ENCODE data around the gene SERPINF2. TPM values are rescaled to one million over a fixed set of nuclear protein-coding genes. Genes with fewer than 3 reads are reported as not detected.

SERPINF2 gene
- total and polyA plus RNA-seq, 2 experiments from 2014 or later, result 0.66 to 1.2 TPM

GRCh38 chr17:1767358-1767757, 24.7 kb downstream of the SERPINF2 start:
- peaks cover 19% of the 10 kb centered on the region for H3K4me1 ChIP-seq (ENCODE audit: insufficient read depth)
- H3K4me1 Mint-ChIP-seq, result peaks cover 26% of the 10 kb centered on the region
- H3K27me3 ChIP-seq (ENCODE audit: insufficient read depth), result no peaks in the 10 kb centered on the region
- no peak overlapping the region for H3K4me3 Mint-ChIP-seq
- peaks cover 14% of the 10 kb centered on the region; the same call in 2 of the 3 replicates for H3K36me3 Mint-ChIP-seq (ENCODE audit: low read depth)
- H3K4me2 ChIP-seq, result no peak overlapping the region
- ATAC-seq, result no peak
- no peak overlapping the region for H3K27ac ChIP-seq (ENCODE audit: low read depth)
- no peaks in the 10 kb centered on the region for H3K9me2 ChIP-seq (ENCODE audit: insufficient read depth)
- no peak overlapping the region for H2AFZ ChIP-seq
- H3K36me3 ChIP-seq (ENCODE audit: insufficient read depth), result no peaks in the 10 kb centered on the region
- peaks cover 11% of the 10 kb centered on the region for H3K27me3 Mint-ChIP-seq (ENCODE audit: insufficient read depth, low read depth, poor library complexity)
- TF ChIP-seq CTCF (conservative IDR thresholded peaks at IDR 0.05; ENCODE audit: low read depth in 2 of 2), result peak; percentile 47
- TF ChIP-seq ZNF462 (CRISPR knock-in tag; IDR thresholded peaks at IDR 0.05), result no peak
- DNase-seq (ENCODE audit: low spot score), result no peak
- H3K27ac Mint-ChIP-seq, result no peak overlapping the region
- no peaks in the 10 kb centered on the region; the same call in 1 of the 2 replicates for H4K20me1 ChIP-seq (replicated peaks; ENCODE audit: insufficient read depth)
- no peaks in the 10 kb centered on the region for H3K79me2 ChIP-seq (replicated peaks; ENCODE audit: insufficient read depth)
- H3F3A ChIP-seq (replicated peaks; ENCODE audit: low read depth), result peaks cover 17% of the 10 kb centered on the region; the same call in 1 of the 2 replicates
- no peaks in the 10 kb centered on the region for H3K9me3 Mint-ChIP-seq
- H3K4me3 ChIP-seq, result no peak overlapping the region

All from GM23338 (cell line).